OCI-LY7 (cell line): ENCODE measurements around the gene FYN. TPM values are rescaled to one million over a fixed set of nuclear protein-coding genes. Genes with fewer than 3 reads are reported as not detected.

Experiments
- BruUV-seq: library from RNA; stranded (reverse); fragments of 400-500 nt; replicated peaks from 2 replicates; lab custom pipeline; 2021; lab: Mats Ljungman, UMichigan
- CTCF ChIA-PET: fragments of 300-600 bp; sonication (Branson Sonifier 250); formaldehyde crosslinking; loops from one replicate; lab custom pipeline; 2022; ENCODE audit warnings: antibody characterized with exemption; ENCODE audit not compliant: unreplicated experiment; lab: Charles Lee
- POLR2A ChIA-PET: fragments of 300-600 bp; sonication (Branson Sonifier 250); formaldehyde crosslinking; loops from one replicate; lab custom pipeline; 2022; ENCODE audit warnings: antibody characterized with exemption; lab: Charles Lee
- DNase-seq: peaks from one replicate; pipeline ENCODE4 v3.0.0-alpha.2; 2015; ENCODE audit warnings: low spot score
- H2AFZ ChIP-seq: fragments of 200-600 bp; sonication (generic), shearing (Covaris generic); 2 replicates; pipeline ENCODE4 v1.6.1; 2014; ENCODE audit warnings: mild to moderate bottlenecking, antibody characterized with exemption, low read length, moderate library complexity
- H3K27ac ChIP-seq: fragments of 200-600 bp; sonication (generic); 2 replicates; pipeline ENCODE4 v1.5.1; 2014; ENCODE audit warnings: mixed run types, low read depth, mild to moderate bottlenecking, moderate library complexity, low read length, inconsistent platforms; ENCODE audit not compliant: poor library complexity, severe bottlenecking
- H3K36me3 ChIP-seq: fragments of 200-600 bp; sonication (generic); 2 replicates; pipeline ENCODE4 v1.6.1; 2014; ENCODE audit warnings: mild to moderate bottlenecking, antibody characterized with exemption, low read length, moderate library complexity, mixed read lengths; ENCODE audit not compliant: insufficient read depth
- H3K4me1 ChIP-seq: fragments of 200-600 bp; sonication (generic); 2 replicates; pipeline ENCODE4 v1.5.1; 2014; ENCODE audit warnings: mild to moderate bottlenecking, low read length; ENCODE audit not compliant: insufficient read depth, poor library complexity, severe bottlenecking
- H3K4me2 ChIP-seq: fragments of 200-600 bp; sonication (generic); 2 replicates; pipeline ENCODE4 v1.6.1; 2014; ENCODE audit warnings: mild to moderate bottlenecking, low read length
- H3K4me3 ChIP-seq: fragments of 200-600 bp; sonication (generic); 2 replicates; pipeline ENCODE4 v1.5.1; 2014; ENCODE audit warnings: mild to moderate bottlenecking, low read depth, low read length; ENCODE audit not compliant: poor library complexity, severe bottlenecking
- H3K79me2 ChIP-seq: fragments of 200-600 bp; sonication (generic); 2 replicates; pipeline ENCODE4 v1.6.1; 2016; ENCODE audit warnings: low read depth, mild to moderate bottlenecking, low read length, moderate library complexity, mixed read lengths; ENCODE audit not compliant: insufficient read depth
- H3K9me2 ChIP-seq: fragments of 200-600 bp; sonication (generic); 2 replicates; pipeline ENCODE4 v1.6.1; 2016; ENCODE audit warnings: mild to moderate bottlenecking, low read length, mixed read lengths; ENCODE audit not compliant: insufficient read depth
- H3K9me3 ChIP-seq: fragments of 200-600 bp; sonication (generic); 2 replicates; pipeline ENCODE4 v1.6.1; 2014; ENCODE audit warnings: mild to moderate bottlenecking, mixed run types, low read length, mixed read lengths
- H4K20me1 ChIP-seq: fragments of 200-600 bp; sonication (generic); 2 replicates; pipeline ENCODE4 v1.6.1; 2014; ENCODE audit warnings: mild to moderate bottlenecking, antibody characterized with exemption, low read length, moderate library complexity, mixed read lengths; ENCODE audit not compliant: insufficient read depth
- CTCF ChIP-seq: fragments of 200-600 bp; sonication (generic); conservative IDR thresholded peaks from 2 replicates; pipeline ENCODE4 v1.5.1; 2014; ENCODE audit warnings: mild to moderate bottlenecking, antibody characterized with exemption, low read length, moderate library complexity, mixed read lengths
- EZH2phosphoT487 ChIP-seq: fragments of 200-600 bp; sonication (generic); IDR thresholded peaks from 2 replicates; pipeline ENCODE4 v1.6.1; 2018; ENCODE audit warnings: low read depth, borderline replicate concordance, mild to moderate bottlenecking, mixed run types, antibody characterized with exemption, low read length, moderate library complexity, mixed read lengths
- intact Hi-C: fragments of 100-400 bp; cut with micrococcal nuclease; formaldehyde crosslinking; loops from one replicate; pipeline ENCODE4 v1.10.0; 2022; ENCODE audit not compliant: unreplicated experiment
- total RNA-seq, 2 experiments: library from RNA; depleted of rRNA in 1 of 2; stranded (reverse); fragments of >200 nt in 1 of 2; shearing (Covaris generic) in 1 of 2; gene quantifications; 2 replicates each; pipeline ENCODE4 v1.2.3, GENCODE V29; 2014 to 2022

The FYN gene
- total RNA-seq, 2 experiments from 2014 or later, result 57.3 to 92.9 TPM

GRCh38 chr6:111759836-111760785, 113.1 kb downstream of the FYN start:
- Histone ChIP-seq H2AFZ (peak overlapping the region; percentile 58; the same call in 1 of the 2 replicates), H3K36me3 (0 out of 2 replicates have a peak, but pooled peaks cover 2% of the 10 kb centered on the region), H3K4me2 (peak overlapping the region; percentile 73), H3K4me1 (peaks cover 81% of the 10 kb centered on the region), H3K9me2 (no peaks in the 10 kb centered on the region), H4K20me1 (no peaks in the 10 kb centered on the region), H3K9me3 (no peaks in the 10 kb centered on the region), H3K79me2 (0 out of 2 replicates have a peak, but pooled peaks cover 5% of the 10 kb centered on the region), H3K27ac (peak overlapping the region; percentile 96), H3K4me3 (peak overlapping the region; percentile 38)
- intact Hi-C loops, result loop anchor here (5.0 kb wide), 1 partner anchor 38 kb away; no protein-coding TSS in a partner anchor
- CTCF ChIA-PET, result no interaction called here
- no TSS peak for BruUV-seq
- DNase-seq, result peak; percentile 40
- POLR2A ChIA-PET, result interaction anchor here (0.7 to 1.5 kb wide), 4 partner anchors 8 to 117 kb away, joined by 3 to 4 read pairs (median 4); no protein-coding TSS in a partner anchor
- no peak for TF ChIP-seq EZH2phosphoT487
- no peak for TF ChIP-seq CTCF

GRCh38 chr6:111759331-111759835, 113.9 kb downstream of the FYN start:
- Histone ChIP-seq H4K20me1 (no peaks in the 10 kb centered on the region), H3K79me2 (no peaks in the 10 kb centered on the region)

More at GRCh38 chr6:111759331-111759835, 113.9 kb downstream of the FYN start:
- Histone ChIP-seq H3K4me3 (peak overlapping the region; percentile 2), H2AFZ (peak overlapping the region; percentile 58; the same call in 1 of the 2 replicates), H3K9me2 (no peaks in the 10 kb centered on the region), H3K27ac (peak overlapping the region; percentile 12), H3K4me2 (peak overlapping the region; percentile 73), H3K4me1 (peaks cover 74% of the 10 kb centered on the region), H3K9me3 (no peaks in the 10 kb centered on the region), H3K36me3 (no peaks in the 10 kb centered on the region)
- ChIA-PET POLR2A (interaction anchor here (0.7 to 1.2 kb wide), 2 partner anchors 8 to 11 kb away, joined by 3 to 4 read pairs; no protein-coding TSS in a partner anchor), CTCF (no interaction called here)
- TF ChIP-seq CTCF (no peak), EZH2phosphoT487 (no peak)
- intact Hi-C loops, result no loop called here
- no peak for DNase-seq
- no TSS peak for BruUV-seq
